GM18511 (cell line): Measurements from ENCODE around the gene GRIK2.
A peak's percentile ranks its signal among the peaks of the same experiment; 100 is the strongest.

Experiments
- ATAC-seq: cut with Tn5 transposase; IDR thresholded peaks from one replicate; pipeline ENCODE4 v1.9.1; 2021; ENCODE audit warnings: mild to moderate bottlenecking, moderate library complexity; ENCODE audit not compliant: unreplicated experiment

GRIK2 gene

DNA sequence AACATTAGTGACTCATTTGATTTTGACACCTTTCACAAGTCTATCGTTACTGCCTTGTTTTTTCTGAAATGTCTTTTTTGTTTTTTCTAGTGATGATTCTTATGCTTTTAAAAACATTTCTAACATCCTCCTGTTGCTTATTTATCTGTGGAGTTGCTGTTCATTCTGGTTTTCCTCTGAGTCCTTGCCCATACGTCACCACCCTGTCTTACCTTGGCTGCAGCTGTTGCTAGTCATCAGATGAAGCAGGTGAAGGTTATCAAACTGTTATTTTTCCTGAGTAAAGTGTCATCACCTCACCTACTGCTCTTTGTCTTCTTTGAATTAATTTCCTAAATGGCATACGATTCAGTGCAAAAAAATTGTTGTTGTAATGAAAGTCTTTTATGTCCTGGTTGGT lies 376.6 kb downstream of the GRIK2 start:
- ATAC-seq: no peak

GRCh38 chr6:101776919-101777350 lies 383.4 kb downstream of the GRIK2 start:
- ATAC-seq: no peak

DNA sequence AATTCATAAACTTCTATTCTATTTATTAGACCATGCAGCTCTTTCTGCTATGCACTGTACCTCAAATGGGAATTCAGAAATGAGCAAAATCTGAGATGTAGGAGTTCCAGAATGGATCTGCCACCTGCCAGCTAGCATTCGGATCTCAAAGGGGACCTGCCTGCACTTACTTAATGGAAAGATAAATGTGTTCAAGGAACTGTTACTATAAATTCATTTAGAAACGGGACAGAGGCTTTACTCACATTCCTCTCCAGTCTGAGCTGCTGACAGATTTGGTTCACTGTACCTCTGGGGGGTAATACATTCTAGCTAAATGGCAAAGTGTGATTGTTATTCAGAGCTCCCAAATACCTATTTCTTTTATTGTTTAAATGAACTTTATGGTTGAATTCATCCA lies 384.1 kb downstream of the GRIK2 start:
- ATAC-seq: no peak

DNA sequence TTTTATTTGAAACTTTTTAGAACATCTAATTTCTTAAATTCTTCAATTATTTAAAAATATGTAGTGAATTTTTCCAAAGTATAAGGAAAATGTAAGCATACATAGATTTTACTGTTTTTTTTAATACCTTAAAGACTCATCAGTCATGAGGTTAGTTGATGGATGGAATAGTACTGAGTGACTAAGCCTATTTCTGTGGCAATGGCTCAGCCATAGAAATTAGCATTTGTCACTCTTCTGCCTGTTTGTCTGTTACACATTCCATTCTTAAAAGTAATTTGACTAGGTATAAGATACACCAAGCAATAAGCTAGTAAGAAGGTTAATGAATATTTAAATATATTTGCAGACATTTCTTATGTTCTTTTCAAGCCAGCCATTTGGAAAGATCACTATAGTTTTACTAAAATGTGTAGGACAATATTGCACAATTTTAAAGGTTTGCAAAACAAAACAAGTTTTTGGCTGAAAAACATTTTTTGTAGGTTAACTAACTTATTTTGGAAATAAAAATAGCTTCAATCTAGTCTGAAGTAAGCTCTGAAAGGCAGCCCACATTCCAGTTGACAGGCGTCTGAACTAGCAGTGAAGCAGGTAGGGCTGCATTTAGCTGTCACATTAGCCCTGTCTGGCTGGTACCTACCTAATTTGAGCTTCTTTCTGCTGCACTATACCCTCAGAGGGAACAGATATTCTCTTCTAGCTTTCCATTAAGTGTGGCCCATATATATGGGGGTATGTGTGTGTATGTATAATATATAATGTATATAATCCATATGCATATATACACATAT lies 385.7 kb downstream of the GRIK2 start:
- no peak for ATAC-seq

DNA sequence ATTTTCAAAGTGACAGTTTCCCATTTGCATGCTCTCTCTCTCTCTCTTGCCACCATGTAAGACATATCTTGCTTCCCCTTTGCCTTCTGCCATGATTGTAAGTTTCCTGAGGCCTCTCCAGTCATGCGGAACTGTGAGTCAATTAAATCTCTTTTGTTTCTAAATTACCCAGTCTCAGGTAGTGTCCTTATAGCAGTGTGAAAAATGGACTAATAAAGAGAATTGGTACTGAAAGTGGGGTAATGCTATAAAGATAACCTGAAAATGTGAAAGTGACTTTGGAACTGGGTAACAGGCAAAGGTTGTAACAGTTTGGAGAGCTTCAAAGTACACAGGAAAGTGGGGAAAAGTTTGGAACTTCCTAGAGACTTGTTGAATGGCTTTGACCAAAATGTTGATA lies 389.8 kb downstream of the GRIK2 start:
- ATAC-seq: no peak

- no peak for ATAC-seq
Measured at GRCh38 chr6:101784094-101784493, 390.6 kb downstream of the GRIK2 start.

- ATAC-seq: no peak
Measured at GRCh38 chr6:101799531-101799930, 406.0 kb downstream of the GRIK2 start.

DNA sequence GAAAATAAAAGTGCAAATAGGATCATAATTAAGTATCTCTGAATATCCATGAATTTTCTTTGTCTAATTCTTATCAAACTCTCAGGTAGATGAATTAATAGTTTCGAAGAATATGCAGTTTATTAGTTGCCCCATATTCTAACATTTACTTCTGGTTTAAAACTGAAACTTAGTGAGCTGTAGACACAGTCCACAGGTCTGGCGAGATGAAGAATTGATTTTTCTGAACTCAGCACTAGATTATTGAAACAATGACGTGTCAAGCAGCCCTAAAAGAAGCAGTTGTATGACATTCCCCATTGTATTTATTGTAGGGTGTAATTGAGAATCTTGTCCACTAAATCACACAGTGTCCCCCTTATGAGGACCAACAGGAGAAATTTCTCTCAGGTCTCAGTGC lies 407.1 kb downstream of the GRIK2 start:
- ATAC-seq: no peak

- ATAC-seq: no peak
Measured at GRCh38 chr6:101803136-101803535, 409.6 kb downstream of the GRIK2 start.

DNA sequence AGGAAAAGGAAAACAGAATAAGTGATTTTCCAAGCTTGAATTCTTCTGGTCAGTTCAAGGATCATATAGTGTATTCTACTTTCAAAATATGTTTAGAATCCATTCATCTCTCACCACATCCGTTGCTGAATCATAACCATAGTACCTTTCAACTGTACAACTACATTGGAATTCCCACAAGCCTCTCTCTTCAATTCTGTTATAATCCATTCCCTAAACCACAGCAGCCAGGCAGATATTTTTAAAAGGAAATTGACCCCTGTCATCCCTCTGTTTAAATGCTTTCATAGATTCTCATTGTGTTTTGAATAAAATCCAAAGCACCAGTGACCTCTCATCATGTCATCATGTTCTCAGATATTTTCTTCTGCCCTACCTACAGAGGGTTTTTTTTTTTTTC lies 412.7 kb downstream of the GRIK2 start:
- ATAC-seq: no peak

GRCh38 chr6:101811108-101811507 lies 417.6 kb downstream of the GRIK2 start:
- ATAC-seq: no peak

DNA sequence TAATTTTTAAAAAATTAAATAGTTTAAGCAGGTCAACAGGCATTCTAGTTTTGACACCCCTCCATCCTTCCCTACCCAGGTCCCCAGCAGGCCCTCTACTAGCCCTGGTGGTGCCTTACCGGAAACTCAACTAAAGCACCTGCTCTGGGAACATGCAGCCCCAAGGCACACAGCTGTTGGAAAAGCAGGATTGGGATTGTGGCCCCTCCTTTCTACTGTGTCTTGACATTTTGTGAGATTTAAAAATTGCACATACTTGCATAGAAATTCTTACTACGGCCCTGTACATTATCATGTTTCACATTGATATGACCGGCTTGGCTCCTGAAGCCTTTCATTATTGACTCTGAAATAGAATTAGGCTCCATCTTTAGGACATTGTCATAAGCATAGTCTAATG lies 423.2 kb downstream of the GRIK2 start:
- no peak for ATAC-seq

GRCh38 chr6:101818051-101818450 lies 424.5 kb downstream of the GRIK2 start:
- no peak for ATAC-seq

- no peak for ATAC-seq
Measured at GRCh38 chr6:101824551-101825345, 431.2 kb downstream of the GRIK2 start.

DNA sequence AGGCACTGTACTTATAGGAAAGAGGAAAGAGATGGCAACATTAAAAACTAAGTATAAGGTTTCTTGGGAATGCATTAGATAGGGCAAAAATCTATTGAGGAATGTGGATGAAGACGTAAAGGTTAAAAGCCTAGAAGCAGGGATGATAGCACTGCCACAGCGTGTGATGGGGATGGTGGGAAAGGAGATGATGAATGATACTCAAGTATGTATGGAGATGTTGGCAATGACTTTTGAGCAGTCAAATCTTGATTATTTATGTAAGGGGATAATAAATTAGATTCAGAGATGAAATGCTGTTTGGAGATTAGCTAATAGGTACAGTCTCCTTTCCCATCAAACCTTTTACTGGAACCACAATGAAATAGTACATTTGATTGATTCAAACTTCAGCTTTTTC lies 432.8 kb downstream of the GRIK2 start:
- ATAC-seq: no peak

- no peak for ATAC-seq
Measured at GRCh38 chr6:101826678-101827077, 433.2 kb downstream of the GRIK2 start.

DNA sequence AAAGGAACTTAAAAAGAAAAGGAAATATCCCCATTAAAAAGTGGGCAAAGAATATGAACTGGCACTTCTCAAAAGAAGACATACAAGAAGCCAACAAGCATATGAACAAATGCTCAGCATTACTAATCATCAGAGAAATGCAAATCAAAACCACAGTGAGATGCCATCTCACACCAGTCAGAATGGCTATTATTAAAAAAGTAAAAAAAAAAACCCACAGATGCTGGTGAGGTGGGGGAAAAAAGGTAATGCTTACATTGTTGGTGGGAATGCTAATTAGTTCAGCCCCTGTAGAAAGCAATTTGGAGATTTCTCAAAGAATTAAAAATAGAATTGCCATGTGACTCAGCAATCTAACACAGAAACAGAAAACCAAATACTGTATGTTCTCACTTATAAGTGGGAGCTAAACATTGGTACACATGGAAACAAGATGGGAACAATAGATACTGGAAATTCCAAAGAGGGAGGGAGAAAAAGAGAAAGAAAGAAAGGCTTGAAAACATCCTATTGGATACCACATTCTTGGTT lies 437.1 kb downstream of the GRIK2 start:
- no peak for ATAC-seq

DNA sequence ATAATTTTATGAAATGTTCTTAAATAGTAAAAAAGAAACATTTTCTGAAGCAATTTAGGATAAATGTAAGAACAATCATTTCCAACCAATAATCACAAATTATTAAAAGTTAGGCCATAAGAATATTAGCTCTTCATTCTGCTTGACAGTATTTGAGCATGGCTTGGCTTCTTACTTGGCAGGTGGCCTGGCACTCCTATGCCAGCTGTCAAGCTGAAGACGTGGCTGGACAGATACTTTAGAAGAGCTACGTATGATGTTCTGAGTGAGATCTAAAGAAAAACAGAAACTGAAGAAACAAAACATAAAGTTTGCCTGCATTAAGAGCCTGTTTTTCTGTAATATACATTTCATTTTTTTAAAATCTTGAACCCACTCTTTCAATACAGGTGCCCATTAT lies 438.9 kb downstream of the GRIK2 start:
- no peak for ATAC-seq

GRCh38 chr6:101840100-101840499 lies 446.6 kb downstream of the GRIK2 start:
- ATAC-seq: no peak

- ATAC-seq: peak; percentile 70
Measured at GRCh38 chr6:101845172-101845571, 451.7 kb downstream of the GRIK2 start.

GRCh38 chr6:101845621-101846020 lies 452.1 kb downstream of the GRIK2 start:
- ATAC-seq: peak; percentile 90

DNA sequence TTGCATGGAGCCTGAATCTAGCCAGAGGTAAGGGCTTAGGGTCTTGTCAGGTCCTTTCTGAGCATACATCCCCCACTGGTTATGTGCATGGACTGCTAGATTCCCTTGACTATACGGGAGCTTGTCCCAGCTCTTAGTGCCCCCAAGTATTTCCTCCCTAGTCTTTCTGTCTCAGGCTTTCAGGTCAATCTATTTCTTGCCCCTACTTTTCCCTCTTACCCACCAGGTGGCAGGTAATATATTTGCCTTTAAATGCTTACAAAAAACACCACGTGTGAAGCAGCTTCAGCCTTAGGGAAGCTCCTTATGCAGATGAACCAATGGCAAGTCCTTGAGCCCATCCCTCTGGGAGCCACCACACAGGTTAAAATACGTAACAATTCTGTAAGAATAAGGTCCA lies 454.2 kb downstream of the GRIK2 start:
- ATAC-seq: no peak
